HG02642 (cell line): ENCODE results near the gene PMFBP1.

Experiments used
- ATAC-seq: cut with Tn5 transposase; IDR thresholded peaks from one replicate; pipeline ENCODE4 v1.9.1; 2021; ENCODE audit warnings: mild to moderate bottlenecking; ENCODE audit not compliant: unreplicated experiment, poor library complexity

The PMFBP1 gene

DNA sequence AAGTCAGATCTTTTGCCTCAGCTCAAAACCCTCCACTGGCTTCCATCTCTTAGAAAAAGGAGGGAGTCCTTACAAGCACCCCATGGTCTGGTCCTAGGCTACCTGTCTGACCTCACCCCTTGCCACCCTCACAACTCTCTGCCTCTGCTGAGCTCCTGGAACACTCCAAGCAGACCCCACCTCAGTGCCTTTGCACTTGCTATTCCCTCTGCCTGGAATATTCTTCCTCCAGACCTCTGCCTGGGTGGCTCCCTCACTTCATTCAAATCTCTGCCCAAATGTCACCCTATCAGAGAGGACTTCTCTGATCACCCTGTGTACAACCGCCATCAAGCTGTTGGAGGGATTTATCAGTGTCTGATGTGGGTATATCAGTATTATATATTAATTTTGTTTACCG is 37.4 kb downstream of the PMFBP1 start:
- ATAC-seq: no peak

DNA sequence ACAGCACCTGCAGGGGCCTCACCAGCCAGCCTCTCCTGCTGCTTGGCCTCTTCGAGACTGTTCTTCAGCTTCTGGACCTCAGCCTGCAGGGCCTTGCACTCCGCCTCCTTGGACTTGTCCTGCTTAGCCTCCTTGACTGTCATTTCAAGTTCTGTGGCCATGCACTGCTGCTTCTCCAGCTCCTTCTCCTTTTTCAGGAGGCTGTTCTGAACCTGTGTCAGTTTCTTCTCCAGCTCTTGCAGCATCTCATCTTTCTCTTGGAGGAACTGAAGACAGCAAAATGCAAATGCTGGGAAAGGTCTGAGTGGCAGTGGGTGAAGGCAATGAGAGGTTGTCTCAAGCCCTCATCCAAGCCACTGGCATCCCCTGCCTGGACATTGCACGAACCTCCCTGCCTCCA is 39.2 kb downstream of the PMFBP1 start:
- ATAC-seq: no peak

DNA sequence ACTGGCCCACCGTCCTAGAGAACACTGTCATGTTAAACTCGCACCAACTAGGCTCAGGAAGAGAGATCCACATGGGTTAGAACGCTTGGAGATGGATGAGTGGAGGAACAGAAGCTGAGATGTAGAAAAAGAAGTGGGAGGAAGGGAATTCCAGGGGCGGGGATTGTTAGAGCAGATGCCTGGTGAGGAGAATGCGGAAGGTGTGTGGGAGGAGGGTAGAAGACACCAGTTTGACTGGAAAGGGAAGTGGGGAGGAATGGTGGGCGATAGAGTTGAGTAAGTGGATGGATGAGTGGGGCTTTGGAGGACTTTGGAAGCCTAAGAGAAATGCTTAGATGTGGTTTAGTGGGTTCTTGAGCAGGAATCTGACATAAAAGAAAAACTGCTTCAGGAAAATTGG is 40.9 kb downstream of the PMFBP1 start:
- no peak for ATAC-seq

DNA sequence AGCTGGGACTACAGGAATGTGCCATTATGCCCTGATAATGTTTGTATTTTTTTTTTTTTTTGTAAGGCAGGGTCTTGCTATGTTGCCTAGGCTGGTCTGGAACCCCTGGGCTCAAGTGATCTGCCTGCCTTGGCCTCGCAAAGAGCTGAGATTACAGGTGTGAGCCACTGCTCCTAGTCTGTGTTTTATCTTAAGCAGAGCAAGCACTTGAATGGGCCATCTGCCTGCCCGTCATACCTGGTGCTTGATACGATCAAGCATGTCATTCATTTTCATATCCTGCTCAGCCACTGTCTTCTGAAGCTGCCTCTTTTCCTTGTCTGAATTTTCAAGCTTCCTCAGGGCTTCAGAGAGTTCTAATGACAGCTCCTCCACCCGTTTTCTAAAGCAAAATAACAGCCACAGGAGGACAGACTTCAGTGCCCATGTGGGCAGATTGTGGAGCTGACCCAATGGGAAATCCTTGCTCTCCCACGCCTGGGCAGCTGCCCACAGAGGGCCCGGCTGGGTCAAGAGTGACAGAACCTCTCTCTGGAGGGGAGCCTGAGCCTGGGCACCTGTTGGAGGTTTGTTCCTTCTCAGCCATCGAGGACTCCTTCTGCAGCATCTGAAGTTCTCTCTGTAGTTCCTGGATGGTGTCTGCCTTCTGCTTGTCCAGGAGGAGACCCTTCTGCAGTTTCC is 41.8 kb downstream of the PMFBP1 start:
- ATAC-seq: no peak

DNA sequence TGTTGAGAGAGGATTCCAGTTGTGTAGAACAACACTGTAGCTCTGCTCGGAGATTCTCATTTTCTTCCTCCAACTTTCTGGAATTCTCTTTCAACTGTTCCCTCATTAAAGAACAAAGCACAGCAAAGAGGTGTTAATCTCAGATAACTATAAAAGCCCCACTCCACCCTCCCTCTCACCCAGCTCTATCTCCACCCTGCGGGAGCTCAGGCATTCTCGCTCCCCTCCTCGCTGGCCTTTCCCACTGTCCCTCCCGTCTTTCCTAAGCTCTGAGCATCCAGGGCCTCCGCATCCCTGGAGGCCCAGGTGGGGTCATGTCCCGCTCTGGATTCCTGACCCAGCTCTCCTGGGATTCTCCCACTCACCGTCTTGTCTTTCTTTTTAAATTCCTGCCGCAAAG is 43.3 kb downstream of the PMFBP1 start:
- ATAC-seq: no peak

DNA sequence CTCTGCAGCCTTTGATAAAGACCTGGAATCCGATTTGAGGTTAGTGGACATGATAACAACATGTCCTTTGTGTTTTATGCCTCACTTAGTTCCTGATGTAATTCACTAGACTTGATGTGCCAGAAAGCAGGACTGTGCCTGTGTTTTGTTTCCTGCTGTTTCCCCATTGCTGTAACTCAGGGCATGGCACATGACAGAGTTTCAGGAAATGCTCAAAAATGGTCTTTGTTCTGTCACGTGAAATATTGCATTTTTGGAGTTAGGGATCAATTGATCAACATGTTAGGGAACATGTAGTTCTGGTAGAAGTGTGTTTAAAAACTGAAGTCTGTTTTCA is 45.6 kb downstream of the PMFBP1 start:
- ATAC-seq: no peak

DNA sequence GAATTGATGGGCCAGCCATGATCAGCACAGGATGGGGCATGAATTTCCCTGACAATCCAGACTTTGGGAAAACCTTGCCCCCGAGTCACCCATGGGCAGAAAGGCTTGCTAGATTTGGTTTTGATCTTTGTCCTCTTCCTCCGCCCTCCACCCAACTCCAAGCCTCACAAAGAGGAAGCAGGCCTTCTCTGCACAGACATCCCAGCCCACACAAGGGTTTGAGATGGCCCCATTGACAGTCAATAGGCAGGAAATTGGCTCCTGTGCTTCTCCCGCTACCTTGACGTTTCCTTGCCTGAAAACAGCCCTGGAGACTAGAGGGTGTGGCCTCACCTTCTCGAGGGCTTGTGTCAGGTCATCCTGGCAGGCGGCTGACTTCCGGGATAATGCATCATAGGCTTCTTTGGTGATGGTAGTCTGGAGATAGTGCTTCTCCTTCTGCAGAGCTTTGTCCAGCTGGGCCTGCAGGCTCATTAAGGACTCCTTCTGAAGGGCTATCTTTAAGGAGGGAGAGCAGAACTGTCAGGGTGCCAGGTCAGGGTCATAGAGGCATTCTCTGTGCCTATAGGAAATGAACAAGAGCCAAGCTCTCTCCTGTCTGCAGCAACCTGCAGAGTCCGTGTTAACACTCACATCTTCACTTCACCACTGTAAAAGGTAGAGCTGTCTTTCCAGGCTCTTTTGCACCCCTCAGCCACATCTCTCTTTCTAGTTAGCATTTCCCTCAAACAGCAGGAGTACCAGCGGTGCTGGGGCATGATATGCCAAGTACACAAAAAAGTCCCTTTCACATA is 46.1 kb downstream of the PMFBP1 start:
- ATAC-seq: no peak

DNA sequence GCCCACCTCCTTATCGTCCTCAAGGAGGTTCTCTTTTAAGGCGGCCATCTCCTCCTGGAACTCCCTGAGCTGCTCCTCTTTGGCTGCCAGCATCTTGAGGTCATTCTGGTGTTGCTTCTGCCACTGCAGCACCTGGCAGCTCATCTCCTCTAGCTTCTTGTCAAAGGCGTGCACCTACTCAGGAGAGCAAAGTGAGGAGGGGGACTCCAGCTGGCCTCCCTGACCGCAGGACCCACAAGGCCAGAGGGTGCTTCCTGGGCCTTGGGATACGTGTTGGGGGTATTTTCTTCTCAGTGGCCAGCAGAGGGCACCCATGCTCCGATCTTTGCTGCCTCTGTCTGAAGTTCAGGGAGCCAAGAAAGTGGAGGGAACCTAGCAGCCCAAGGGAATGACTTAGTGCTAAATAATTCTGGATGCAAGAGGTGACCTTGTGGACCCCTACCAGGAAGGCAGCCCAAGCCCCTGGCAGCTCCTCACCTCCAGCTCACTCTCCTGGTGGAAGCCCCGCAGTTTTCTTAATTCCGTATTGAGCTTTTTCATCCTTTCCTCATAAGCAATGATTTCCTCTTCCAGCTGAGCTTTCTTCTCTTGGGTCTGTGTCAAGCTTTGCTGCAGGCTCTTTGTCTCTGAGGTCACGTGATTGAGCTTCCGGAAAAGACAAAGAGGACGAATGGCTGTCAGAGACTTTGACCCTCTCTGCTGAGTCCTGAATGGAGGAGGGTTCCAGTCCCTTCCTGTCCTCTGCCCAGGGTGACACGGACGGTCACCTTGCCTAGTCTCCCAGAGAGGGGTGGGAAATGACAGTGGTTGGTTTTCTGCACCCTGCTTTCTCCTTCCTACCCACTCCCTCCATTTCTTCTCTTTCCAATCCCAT is 47.0 kb downstream of the PMFBP1 start:
- peak; percentile 72 for ATAC-seq

DNA sequence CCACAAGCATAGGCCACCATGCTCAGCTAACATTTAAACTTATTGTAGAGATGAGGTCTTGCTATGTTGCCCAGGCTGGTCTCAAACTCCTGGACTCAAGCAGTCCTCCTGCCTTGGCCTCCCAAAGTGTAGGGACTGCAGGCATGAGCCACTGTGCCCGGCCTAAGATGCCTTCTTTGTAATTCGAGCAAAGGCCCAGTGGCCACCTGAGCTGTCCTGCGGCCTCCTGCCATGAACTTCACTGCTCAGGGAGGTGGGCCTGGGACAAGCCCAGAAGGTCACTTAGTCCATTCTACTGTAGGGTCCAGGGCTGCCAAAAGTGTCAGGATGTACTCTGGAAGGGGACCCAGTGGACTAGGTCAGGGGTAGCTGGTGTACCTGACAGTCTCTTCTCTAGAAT is 47.8 kb downstream of the PMFBP1 start:
- no peak for ATAC-seq

DNA sequence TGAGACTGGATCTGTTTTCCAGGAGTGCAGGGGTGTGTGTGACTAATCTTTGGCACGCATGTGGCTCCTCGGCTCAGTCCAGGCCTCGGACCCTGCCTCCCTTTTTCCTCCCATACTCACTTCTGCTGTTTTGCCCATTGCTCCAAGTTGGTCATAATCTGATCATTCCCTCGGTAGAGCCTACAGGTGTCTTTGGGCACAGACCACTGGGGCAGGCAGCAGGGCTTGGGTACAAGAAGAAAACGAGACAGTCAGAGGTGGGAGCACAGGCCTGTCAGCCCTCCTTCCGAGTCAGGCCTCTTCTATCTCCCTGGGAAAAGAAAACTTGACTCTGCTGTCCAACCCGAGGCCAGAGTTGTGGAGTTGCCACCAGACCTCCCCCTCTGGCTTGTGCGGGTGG is 48.5 kb downstream of the PMFBP1 start:
- ATAC-seq: no peak

DNA sequence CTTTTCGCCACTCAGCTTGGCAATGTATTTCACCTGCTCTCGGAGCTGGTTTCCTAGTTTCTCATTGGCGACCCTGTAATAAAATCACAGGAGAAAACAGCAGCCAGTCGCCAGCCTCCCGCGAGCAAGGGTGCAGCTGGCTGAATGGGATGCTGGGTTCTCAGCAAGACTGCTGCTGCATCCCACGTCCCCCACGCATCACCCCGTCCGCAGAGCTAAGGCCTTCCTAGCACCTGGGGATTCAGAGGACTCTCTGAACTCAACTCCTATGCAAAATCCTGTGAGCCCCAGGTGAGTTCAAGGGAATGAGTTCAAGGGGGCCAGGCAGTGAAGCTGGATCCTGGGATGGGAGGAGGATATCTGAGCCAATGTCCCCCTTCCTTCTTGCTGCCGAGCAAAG is 49.0 kb downstream of the PMFBP1 start:
- ATAC-seq: no peak

DNA sequence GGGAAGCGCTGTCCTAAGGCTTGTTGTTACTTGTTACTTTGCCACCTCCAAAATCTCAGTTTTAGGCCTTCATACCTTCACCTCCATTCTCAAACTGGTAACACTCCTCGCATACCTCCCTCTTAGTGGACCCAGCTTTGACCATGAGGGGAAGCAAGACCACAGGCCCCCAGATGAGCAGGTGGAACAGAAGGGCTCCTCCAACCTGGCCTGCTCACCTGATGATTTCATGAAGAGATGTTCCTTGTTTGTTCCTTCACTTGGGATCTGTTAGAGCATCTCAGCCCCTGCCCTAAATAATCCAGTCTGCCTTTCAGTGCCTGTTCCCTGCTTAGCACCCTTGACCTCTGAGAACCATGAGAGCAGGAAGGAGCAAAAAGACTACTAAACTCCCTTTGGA is 49.6 kb downstream of the PMFBP1 start:
- no peak for ATAC-seq

DNA sequence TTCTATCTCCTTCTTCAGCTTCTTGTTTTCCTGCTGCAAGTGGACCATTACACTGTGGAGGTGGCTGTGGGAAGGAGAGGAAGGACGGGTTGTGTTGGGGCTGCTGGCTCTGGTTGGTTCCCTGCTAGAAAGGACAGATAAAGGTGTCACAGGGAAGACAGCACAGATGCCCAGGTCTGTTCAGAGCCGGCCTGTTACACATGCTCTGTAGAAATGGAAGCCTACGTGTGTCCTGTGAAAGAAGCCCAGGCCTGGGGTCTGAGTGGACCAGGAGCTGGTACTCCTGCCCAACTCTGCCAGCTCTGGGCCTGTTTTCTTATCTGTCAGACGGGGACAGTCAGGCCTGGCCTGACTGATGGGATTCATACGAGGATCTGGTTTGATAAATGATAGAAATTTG is 51.9 kb downstream of the PMFBP1 start:
- ATAC-seq: no peak

DNA sequence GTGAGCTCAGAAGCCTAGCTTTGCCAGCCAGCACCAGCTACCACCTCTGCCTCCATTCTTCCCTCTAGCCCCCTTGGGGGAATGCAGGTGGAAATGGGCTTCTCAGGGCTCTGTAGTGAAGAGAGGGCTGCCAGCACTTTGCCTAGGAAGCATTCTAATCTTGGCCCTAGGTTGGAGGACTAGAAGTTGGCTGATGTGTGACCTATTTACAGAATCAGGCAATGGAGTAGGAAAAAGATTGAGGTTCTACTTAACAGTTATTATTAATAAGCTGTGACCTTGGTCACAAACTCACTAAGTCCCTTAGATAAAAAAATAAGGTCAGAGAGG is 58.4 kb downstream of the PMFBP1 start:
- ATAC-seq: no peak

DNA sequence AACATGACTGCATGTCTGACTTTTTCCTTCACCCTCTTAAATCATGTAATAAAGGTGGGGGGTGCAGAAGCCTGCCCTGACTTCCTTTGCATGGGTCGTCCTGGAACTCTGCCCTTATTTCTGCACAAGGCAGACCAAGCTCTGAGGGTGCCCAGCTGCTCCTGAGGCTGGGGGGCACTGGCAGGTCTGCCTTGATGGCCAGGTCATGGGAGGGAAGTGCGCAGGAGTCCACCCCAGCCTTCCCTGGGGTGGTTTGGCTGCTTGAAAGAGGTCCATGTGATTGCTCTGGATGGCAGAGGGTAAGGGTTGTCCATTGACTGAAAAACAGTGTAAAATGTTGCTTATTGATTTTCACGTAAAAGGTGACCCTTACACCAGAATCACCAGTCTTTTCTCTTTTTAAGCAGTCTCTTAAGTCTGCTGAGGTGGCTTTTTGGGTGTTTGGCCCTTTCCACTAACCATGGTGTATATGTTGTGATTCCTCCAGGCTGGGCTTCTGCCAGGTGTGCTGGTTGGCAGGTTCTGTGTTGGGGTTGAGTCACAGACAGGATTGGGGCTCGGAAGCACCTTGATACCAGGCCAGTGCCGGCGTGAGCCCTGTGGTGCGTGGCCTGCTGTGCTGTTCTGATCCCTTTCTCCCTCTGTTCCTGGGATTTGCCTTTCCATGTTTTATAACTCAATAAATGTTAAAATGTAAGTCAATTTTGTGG is 58.9 kb downstream of the PMFBP1 start:
- ATAC-seq: no peak

DNA sequence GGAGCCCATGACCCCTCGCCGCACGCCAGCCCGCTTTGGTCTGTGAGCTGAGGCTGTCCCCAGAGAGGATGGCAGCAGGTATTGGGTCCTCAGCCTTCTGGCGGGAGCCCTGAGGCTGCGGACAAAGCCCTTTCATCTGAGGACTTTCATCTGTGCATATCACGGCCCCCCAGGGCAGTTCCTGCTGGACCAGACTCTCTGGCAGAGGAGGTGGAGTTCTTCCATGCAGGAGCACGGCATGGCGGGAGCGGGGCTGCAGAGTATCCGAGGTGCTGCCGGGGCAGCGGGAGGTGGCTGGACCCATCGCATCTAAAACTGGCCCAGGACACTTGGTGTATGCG is 59.5 kb downstream of the PMFBP1 start:
- no peak for ATAC-seq

DNA sequence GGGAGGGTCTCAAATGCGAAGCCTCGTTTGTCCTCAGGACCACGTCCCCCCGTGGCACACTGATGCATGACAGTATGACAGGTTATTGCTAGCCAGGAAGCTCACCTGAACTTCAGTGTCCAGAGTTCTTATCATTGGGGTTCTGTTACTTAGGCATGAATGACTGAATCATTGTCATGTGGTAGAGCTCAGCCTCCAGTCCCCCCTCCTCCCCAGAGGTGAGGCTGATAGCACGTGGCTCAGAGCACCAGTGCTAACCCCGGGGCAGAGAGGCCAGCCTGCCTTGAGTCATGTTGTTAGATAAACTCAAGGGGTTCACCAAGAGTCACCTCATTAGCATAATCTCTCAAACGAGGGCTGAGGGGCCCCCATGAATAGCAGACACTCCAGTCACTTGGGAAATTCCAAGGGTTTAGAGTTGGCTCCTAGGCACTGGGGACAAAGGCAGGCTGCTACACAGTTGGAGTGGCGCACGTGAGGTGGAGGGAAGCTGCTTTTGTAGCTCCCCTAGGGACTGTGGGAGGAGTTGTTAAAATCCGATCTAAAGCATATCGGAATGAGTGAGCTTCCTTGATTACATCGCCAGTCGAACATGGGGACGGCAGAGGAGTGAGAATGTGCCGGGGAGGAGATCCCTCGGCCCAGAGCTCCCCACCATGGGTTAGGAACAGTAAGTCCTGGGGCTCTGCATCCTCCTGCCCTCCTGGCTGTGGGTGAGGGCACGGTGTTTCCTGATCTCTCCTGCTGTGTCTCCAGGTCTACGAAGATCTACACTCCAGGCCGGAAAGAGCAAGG is 60.1 kb downstream of the PMFBP1 start:
- no peak for ATAC-seq

DNA sequence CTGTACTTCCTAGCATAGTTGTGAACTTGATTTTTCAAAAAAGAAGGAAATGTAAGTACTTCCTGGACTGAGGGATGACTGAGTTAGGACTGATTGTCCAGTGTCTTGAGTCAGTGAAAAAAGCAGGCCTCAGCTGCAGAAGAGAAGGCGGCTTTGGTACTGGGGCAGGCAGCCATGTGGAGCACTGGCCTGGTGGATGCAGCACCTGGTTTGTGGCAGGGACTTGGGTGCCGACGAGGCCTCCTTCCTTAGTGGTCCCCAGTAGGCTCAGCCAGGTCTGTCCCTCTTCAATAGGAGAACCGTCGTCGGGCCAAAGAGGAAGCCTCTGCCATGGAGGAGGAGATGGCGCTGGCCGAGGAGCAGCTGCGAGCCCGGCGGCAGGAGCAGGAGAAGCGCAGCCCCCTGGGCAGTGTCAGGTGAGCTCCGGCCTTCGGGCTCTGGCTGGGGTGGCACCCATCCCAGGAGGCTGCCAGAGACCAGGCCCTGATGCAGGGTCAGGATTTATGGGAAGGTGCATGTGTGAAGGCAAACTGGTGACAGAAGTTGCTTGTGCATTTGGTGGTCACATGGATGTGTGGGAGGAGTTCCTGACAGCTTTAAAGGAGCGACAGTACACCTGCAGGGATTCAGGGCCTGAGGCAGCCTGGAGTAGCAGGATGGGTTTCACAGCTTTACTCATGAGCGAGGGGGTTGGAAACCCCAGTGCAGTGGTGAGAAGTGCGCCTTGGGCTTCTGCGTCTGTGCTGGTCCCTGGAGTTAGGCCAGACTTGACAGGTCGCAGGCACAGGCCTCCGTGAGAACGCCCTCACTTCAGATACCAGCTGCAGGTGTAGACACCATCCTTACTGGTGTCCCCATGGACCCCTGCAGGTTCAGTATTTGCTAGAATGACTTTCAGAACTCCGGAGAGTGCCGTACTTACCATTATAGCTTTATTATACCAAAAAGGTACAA is 61.0 kb downstream of the PMFBP1 start:
- no peak for ATAC-seq

DNA sequence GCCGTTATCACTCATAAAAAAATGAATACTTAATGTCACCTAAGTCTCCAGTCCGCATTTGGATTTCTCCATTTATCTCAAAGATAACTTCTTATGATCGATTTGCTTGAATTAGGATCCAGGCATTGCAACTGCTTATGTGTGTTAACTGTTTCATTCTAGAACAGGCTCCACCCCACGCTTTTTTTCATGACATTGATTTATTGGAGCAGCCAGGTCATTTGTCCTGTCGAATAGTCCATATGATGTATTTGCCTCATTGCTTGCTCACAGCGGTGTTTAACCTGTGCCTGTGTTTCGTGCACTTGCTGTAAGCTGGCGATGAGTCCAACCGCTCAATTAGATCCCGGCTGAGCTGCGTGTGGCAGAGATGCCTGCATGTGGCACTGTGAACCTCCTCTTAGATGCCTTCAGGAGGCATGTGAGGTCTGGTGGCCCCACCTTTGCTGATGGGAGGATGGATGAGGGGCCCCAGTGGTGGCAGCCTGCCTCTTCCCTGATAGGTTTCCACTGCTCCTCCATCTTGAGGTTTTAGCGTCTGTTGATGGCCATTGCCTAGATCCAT is 61.9 kb downstream of the PMFBP1 start:
- no peak for ATAC-seq
